Caco-2 (cell line): ENCODE measurements around the gene MEF2C. TPM values are rescaled to one million over a fixed set of nuclear protein-coding genes. Genes with fewer than 3 reads are reported as not detected.
A peak's percentile ranks its signal among the peaks of the same experiment; 100 is the strongest.

Experiments used
- BruUV-seq: library from RNA; stranded (reverse); fragments of 400-500 nt; replicated peaks from 2 replicates; lab custom pipeline; 2021; lab: Mats Ljungman, UMichigan
- CTCF ChIA-PET: fragments of 300-600 bp; sonication (Branson Sonifier 250); formaldehyde crosslinking; loops from one replicate; lab custom pipeline; 2022; ENCODE audit warnings: antibody characterized with exemption; lab: Charles Lee
- POLR2A ChIA-PET: fragments of 300-600 bp; sonication (Branson Sonifier 250); formaldehyde crosslinking; loops from one replicate; lab custom pipeline; 2022; ENCODE audit warnings: antibody characterized with exemption; lab: Charles Lee
- DNase-seq, 2 experiments: peaks; one replicate each; pipeline versions ENCODE4 v3.0.0 to v3.0.0-alpha.2; 2020 to 2022
- H3K27me3 ChIP-seq: replicated peaks from 2 replicates; pipeline ENCODE4 v1.6.0; 2011; ENCODE audit warnings: low read length; ENCODE audit not compliant: control insufficient read depth, insufficient read depth
- H3K36me3 ChIP-seq: 2 replicates; pipeline ENCODE4 v1.5.1; 2011; ENCODE audit warnings: low read length; ENCODE audit not compliant: control insufficient read depth, insufficient read depth
- H3K4me1 ChIP-seq: fragments of 250-450 bp; sonication (Bioruptor Pico); 2 replicates; pipeline ENCODE4 v1.5.1; 2020; ENCODE audit warnings: mild to moderate bottlenecking
- H3K4me3 ChIP-seq: 2 replicates; pipeline ENCODE4 v1.5.1; 2011; ENCODE audit warnings: low read depth, mild to moderate bottlenecking, control low read depth, low read length
- H3K9me3 ChIP-seq: fragments of 250-450 bp; sonication (Bioruptor Pico); 2 replicates; pipeline ENCODE4 v1.5.1; 2020; ENCODE audit warnings: mild to moderate bottlenecking, moderate library complexity
- H3K27ac Mint-ChIP-seq: one replicate; pipeline ENCODE4 v1.8.0; 2022; ENCODE audit warnings: mixed read lengths; ENCODE audit not compliant: unreplicated experiment
- H3K27me3 Mint-ChIP-seq: one replicate; pipeline ENCODE4 v1.8.0; 2022; ENCODE audit warnings: mixed read lengths; ENCODE audit not compliant: insufficient read depth, unreplicated experiment
- H3K36me3 Mint-ChIP-seq: one replicate; pipeline ENCODE4 v1.8.0; 2022; ENCODE audit warnings: mild to moderate bottlenecking, mixed read lengths; ENCODE audit not compliant: insufficient read depth, unreplicated experiment
- H3K4me1 Mint-ChIP-seq: one replicate; pipeline ENCODE4 v1.8.0; 2022; ENCODE audit warnings: low read depth, mixed read lengths; ENCODE audit not compliant: unreplicated experiment
- H3K4me3 Mint-ChIP-seq: one replicate; pipeline ENCODE4 v1.8.0; 2022; ENCODE audit warnings: mild to moderate bottlenecking, moderate library complexity, mixed read lengths; ENCODE audit not compliant: unreplicated experiment
- H3K9me3 Mint-ChIP-seq: one replicate; pipeline ENCODE4 v1.8.0; 2022; ENCODE audit warnings: mixed read lengths; ENCODE audit not compliant: unreplicated experiment
- CTCF ChIP-seq, 2 experiments: fragments of 200-600 bp in 1 of 2; IDR thresholded peaks; 1 replicate in 1 of 2; 2 replicates in 1 of 2; pipeline versions ENCODE4 v1.5.1 to v1.8.0; 2011 to 2022; ENCODE audit warnings: antibody characterized with exemption in 1 of 2, control low read depth in 1 of 2, inconsistent platforms in 1 of 2, low read depth in 1 of 2, low read length in 1 of 2, mild to moderate bottlenecking in 1 of 2, moderate library complexity in 1 of 2; ENCODE audit not compliant: insufficient read depth in 1 of 2, severe bottlenecking in 1 of 2, unreplicated experiment in 1 of 2
- intact Hi-C: fragments of 100-400 bp; cut with micrococcal nuclease; formaldehyde crosslinking; loops from one replicate; pipeline ENCODE4 v1.10.0; 2022; ENCODE audit not compliant: unreplicated experiment
- total RNA-seq: library from RNA; stranded (reverse); gene quantifications from 2 replicates; pipeline ENCODE4 v1.2.3, GENCODE V29; 2022

MEF2C gene
- total RNA-seq, 1 experiment from 2014 or later: 1.5 TPM

GRCh38 chr5:88673253-88674105, 209.5 kb downstream of the MEF2C start:
- H3K4me1 Mint-ChIP-seq: peaks cover 13% of the 10 kb centered on the region
- CTCF ChIA-PET: no interaction called here
- H3K27me3 ChIP-seq: peaks cover 2% of the 10 kb centered on the region; the same call in 1 of the 2 replicates
- intact Hi-C loops: loop anchor here (2.0 kb wide), 1 partner anchor 405 kb away; the partner anchor contains the start of gene TMEM161B
- TF ChIP-seq CTCF (IDR thresholded peaks at IDR 0.05; ENCODE audit: insufficient read depth in 1 of 2, low read depth in 1 of 2, low read length in 1 of 2, severe bottlenecking in 1 of 2, unreplicated experiment in 1 of 2): no peak
- no peaks in the 10 kb centered on the region for H3K9me3 Mint-ChIP-seq
- no peak for DNase-seq
- peaks cover 33% of the 10 kb centered on the region for H3K27me3 Mint-ChIP-seq
- no peaks in the 10 kb centered on the region for H3K36me3 ChIP-seq
- no peak overlapping the region for H3K27ac Mint-ChIP-seq
- H3K4me3 Mint-ChIP-seq: peak overlapping the region; percentile 77
- BruUV-seq: no TSS peak
- no peaks in the 10 kb centered on the region for H3K36me3 Mint-ChIP-seq
- H3K4me1 ChIP-seq: no peaks in the 10 kb centered on the region
- H3K4me3 ChIP-seq: no peak overlapping the region
- H3K9me3 ChIP-seq: no peaks in the 10 kb centered on the region
- POLR2A ChIA-PET: no interaction called here

DNA sequence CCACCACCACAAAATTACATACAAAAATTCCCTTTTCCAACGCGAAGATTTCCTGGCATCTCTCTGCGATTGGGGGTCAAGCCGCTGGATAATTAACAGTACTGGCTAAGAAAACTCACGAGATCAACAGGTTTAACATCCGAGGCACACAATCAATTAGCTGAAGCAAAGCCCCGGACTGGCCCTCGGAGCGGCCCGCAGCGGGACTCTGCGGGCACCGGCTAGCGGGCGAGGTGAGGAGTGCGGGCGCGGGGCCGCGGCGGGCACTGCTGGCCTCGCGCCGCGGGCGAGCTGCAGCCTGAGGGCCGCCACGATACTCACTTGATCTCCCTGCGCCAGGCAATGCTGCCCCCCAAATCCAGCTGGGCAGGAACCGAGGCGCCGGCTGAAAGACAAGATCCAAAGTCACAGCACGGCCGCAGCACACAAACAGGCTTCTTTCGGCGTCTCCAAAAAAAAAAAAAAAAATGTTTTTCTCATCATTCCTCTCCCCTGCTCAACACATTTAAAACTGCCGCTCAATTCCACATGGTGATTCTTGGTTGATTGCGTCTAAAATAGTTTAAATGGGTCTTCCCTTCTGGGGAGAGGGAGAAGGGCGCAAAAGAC, 210.2 kb downstream of the MEF2C start:
- no TSS peak for BruUV-seq
- peaks cover 34% of the 10 kb centered on the region for H3K27me3 Mint-ChIP-seq
- no peak overlapping the region for H3K4me3 ChIP-seq
- DNase-seq: no peak
- H3K4me1 Mint-ChIP-seq: peaks cover 13% of the 10 kb centered on the region
- H3K36me3 Mint-ChIP-seq: no peaks in the 10 kb centered on the region
- H3K9me3 ChIP-seq: no peaks in the 10 kb centered on the region
- intact Hi-C loops: no loop called here
- POLR2A ChIA-PET: no interaction called here
- H3K27me3 ChIP-seq: peaks cover 2% of the 10 kb centered on the region; the same call in 1 of the 2 replicates
- CTCF ChIA-PET: no interaction called here
- H3K27ac Mint-ChIP-seq: no peak overlapping the region
- H3K4me1 ChIP-seq: no peaks in the 10 kb centered on the region
- TF ChIP-seq CTCF (IDR thresholded peaks at IDR 0.05; ENCODE audit: insufficient read depth in 1 of 2, low read depth in 1 of 2, low read length in 1 of 2, severe bottlenecking in 1 of 2, unreplicated experiment in 1 of 2): no peak
- no peaks in the 10 kb centered on the region for H3K36me3 ChIP-seq
- H3K4me3 Mint-ChIP-seq: no peak overlapping the region
- no peaks in the 10 kb centered on the region for H3K9me3 Mint-ChIP-seq

- Mint-ChIP-seq H3K36me3 (no peaks in the 10 kb centered on the region), H3K27ac (no peak overlapping the region), H3K4me3 (no peak overlapping the region), H3K4me1 (peaks cover 13% of the 10 kb centered on the region), H3K9me3 (no peaks in the 10 kb centered on the region), H3K27me3 (peaks cover 38% of the 10 kb centered on the region)
- no peak for TF ChIP-seq CTCF (IDR thresholded peaks at IDR 0.05; ENCODE audit: insufficient read depth in 1 of 2, low read depth in 1 of 2, low read length in 1 of 2, severe bottlenecking in 1 of 2, unreplicated experiment in 1 of 2)
- POLR2A ChIA-PET: no interaction called here
- CTCF ChIA-PET: no interaction called here
- H3K36me3 ChIP-seq: no peaks in the 10 kb centered on the region
- no peaks in the 10 kb centered on the region for H3K4me1 ChIP-seq
- DNase-seq: no peak
- no peaks in the 10 kb centered on the region for H3K9me3 ChIP-seq
- no peak overlapping the region for H3K4me3 ChIP-seq
- H3K27me3 ChIP-seq: peaks cover 2% of the 10 kb centered on the region; the same call in 1 of the 2 replicates
- BruUV-seq: no TSS peak
- intact Hi-C loops: no loop called here
Measured at GRCh38 chr5:88671505-88672499, 211.2 kb downstream of the MEF2C start.
